Inflammatory macrophage treated with lipopolysaccharide for 4 hours (primary cell): Measurements from ENCODE around the gene PRICKLE3.
"Not testable (repeated sequence)": the region's sequence is repeated elsewhere in the genome, so short reads cannot be mapped to it uniquely, and the experiment has no call there.

Experiments used
- DNase-seq: peaks from one replicate; pipeline ENCODE4 v3.0.0-alpha.2; 2020

Gene PRICKLE3

DNA sequence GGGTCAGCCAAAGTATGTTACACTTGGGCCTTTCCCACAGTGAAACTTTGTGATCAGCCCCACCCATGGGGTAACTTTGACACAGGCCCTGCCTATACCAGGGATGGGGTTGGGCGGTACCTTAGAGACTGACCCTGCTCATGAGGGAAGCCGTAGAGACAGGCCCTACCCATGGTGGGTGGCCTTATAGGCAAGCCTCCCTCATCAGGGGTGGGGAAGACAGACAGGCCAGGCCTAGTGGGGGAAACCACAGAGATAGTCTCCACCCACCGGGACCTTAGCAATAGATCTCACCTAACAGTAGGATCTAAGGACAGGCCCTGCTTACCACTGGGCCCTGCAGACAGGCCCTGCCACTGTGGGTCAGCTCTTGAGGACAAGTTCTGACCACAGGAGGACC is 7.6 kb downstream of the PRICKLE3 start:
- DNase-seq, result no peak

DNA sequence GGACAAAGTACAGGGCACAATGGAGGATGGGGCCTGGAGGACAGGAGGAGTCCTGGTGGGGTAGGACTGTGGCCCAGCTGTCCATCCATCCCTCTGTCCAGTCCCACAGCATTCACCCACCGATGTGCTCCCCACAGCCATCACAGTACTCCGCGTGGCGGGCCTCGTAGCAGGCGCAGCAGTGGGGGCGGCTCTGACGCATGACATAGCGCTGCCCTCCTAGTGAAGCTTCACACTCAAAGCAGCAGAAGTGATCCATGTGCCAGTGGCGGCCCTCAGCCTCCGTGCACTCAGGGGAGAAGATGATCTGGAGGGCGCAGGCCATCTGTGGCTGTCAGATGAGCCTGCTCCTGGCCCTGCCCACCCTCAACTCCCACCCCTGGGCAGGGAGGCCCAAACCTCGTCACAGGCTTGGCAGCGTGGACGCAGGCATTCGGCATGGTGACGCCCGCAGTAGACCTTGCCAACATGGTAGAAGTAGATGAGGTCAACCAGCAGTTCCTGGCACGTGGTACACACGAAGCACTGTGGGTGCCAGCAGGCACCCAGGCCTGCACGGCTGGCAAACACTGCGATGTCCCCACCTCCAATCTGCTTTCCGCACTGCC is 8.2 kb downstream of the PRICKLE3 start:
- DNase-seq, result no peak

DNA sequence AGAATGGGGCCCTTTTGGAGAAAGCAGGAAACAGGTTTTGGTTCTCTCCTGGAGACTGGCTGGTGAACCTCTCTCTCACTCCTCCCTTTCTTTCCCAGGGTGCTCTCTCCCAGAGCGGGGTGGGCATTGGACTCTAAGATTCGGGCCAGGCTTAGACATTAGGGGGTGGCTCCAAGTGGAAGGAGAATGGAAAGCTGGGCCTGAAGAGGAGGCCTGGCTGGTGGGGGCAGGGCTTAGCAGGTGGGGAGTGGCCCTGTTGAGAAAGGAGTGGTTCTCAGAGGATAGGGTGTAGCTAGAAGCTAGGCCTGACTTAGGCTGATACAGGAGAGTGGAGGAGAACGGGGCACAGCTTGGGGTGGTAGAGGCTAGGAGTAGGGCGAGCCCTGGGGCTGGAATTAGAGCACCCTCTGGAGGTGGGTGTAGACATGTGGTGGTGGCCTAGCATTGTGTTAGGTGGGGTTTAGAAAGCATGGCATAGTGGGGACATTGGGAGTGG is 8.8 kb downstream of the PRICKLE3 start:
- no peak for DNase-seq

DNA sequence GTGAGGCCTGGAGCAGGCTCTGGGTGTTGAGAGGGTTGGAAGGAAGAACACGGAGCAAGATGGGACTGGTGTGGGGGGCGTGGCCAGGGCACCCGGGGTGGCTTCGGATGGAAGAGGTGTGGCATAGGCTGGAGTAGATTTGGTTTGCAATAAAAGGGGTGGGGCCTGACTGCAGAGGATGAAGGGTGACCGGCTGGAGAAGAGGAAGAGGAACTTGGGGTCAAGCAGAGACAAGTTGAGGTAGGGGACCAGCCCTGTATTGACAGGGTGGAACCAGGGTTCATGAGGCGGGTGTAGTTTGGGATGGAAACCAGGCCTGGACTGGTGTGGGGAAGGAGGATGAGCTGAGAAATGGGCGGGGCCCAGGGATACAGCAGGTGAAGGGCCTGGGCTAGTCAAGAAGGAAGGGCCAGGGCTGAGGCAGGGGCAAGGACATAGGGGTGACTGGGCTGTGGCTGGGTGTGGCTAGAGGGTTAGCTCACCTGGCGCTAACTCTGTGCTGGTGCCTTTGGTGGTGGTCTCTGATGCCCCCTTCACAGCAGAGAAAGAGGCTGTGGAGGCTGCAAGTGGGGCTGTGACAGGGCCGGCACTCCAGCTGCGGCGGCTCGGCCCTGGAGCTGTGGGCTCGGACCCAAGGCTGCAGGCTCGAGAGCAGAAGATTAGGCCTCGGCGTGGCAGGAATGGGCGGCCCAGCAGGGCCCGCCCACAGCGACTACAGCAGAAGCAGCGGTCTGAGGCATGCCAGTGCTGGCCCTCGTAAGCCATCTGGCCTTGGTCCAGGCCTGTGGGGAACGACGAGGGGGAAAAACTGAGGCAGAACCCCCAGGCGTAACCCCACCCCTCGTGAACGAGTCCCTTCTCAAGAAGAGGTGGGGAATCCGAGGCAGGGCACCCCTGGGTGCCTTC is 9.5 kb downstream of the PRICKLE3 start:
- DNase-seq, result peak; percentile 58

DNA sequence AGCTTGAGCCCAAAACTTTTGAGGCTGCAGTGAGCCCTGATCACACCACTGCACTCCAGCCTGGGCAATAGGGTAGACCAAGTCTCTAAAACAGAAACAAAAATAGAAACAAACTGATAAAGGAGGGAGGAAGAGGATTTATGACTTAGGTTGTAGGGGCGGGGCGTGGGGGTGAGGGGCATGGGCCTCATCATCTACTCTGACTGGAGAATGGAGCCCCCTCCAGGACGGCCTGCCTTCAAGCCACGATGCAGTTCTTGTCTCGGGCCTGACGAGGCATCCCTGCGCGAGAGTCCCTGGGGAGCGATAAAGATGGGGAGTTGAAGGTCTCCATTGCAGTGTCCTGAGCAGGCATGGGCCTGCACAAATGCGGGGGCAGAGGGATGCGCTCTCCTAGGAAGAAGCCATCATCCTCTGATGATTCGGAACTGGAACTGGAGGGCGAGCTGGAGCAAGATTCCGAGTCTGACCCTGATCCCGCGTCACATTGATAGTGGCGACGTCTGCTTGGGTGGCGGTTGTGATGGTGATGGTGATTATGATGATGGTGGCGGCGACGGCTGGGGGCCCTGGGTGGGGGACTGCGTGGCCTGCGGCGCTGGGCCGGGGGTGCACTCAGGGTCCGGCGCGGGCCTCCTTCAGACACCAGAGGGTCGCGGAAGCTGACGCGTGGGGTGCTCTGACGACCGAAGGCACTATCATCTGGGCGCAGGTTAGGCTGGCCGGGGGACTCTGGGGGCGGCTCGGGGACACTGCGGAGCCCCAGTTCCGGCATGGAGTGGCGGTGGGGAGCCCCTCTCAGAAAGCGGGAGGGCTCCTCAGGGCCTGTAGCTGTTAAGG is 10.5 kb downstream of the PRICKLE3 start:
- DNase-seq, result no peak

DNA sequence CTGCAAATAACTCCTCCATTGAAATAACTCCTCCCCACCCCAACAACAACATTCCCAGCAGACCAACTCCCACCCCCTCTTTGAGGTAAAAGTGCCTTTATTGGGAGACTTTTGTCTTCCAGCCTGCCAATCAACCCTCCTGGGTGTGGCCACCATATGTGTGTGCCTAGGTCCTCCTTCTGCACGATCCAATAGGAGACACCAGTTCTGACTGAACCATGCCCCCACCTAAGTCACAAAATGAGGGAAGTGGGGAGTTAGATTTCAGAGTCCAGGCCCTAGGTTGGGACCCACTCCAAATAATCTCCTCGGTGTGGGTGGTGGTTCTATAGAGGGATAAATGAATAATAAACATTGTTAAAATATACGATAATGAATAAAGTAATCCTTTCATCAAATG is 11.4 kb downstream of the PRICKLE3 start:
- DNase-seq, result no peak

DNA sequence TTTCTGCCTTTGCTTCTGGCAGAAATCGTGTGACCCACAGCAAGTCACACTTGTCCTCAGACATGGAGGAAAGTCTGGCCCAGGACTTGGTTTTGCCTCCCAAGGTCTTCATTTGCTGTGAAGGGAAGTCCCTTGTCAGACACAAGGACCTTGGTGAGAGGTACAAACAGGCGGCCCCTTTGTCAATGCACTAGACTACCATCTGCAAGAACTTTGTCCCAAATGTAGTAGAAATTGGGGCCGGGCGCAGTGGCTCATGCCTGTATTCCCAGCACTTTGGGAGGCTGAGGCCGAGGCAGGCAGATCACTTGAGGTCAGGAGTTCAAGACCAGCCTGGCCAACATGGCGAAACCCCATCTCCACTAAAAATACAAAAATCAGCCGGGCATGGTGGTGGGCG is 12.6 kb downstream of the PRICKLE3 start:
- not testable (repeated sequence) for DNase-seq

DNA sequence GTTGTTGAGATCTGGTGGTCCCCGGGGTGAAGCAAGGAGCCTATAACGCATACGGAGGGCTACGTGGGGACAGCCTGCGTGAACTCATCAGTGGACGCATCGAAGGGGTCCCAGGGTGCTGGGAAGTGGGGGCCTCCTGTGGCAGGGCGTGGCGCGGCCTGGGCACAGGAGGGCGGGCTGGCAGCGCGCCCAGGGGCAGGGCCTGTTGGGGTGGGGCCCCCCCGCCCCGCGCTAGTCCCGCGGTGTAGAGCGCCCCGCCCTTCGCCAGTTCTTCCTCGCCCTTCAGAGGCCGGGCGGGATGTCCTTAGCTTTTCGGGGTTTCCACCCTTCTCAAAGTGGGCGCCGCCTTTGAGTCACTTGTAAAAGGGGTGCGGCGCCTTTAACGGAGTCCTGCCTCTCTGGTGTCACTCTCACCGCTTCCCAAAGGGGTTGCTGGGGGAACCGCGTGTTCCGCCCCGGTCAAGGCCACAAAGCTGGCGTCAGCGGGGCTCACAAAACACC is 13.8 kb downstream of the PRICKLE3 start:
- DNase-seq, result peak; percentile 76

DNA sequence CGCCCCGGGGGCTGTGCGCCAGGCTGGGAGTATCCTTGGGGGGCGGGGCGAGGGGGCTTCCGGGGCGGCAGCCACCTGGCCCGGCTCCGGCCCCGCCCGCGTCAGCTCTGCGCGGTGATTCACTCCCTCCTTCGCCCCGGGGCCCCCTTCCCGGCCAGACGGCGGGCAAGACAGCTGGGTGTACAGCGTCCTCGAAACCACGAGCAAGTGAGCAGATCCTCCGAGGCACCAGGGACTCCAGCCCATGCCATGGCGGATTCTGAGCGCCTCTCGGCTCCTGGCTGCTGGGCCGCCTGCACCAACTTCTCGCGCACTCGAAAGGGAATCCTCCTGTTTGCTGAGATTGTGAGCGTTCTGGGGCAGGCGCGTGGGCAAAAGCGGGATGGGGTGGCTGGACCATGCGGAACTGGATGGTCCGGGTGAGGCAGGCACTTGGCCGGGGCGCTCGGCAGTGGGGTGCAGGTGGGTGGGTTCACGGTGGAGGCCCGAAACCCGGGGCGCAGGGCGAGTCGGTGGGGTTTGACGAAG is 14.4 kb downstream of the PRICKLE3 start, which contains the start of gene PLP2:
TSS of gene PLP2 (plus strand) at position 147 of the 528 bp plus-strand sequence. CDS start at position 250, 103 bp downstream.
- DNase-seq, result peak; percentile 38

DNA sequence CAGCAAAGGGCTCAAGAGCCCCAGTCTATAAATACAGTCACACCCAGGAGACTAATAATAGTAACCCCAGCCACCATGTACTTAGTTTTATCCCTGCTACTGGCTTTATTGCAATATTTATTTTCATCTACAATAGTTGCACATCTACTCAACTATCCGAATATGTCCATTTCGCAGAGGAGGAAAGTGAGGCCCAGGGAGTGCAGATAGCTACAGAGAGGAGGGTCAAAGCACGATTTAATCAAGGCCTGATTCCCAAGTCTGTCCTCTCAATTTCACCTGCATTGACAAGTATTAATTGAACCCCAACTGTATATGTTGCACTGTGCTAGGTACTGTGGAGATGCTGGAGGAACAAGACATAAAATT is 18.4 kb downstream of the PRICKLE3 start:
- no peak for DNase-seq

DNA sequence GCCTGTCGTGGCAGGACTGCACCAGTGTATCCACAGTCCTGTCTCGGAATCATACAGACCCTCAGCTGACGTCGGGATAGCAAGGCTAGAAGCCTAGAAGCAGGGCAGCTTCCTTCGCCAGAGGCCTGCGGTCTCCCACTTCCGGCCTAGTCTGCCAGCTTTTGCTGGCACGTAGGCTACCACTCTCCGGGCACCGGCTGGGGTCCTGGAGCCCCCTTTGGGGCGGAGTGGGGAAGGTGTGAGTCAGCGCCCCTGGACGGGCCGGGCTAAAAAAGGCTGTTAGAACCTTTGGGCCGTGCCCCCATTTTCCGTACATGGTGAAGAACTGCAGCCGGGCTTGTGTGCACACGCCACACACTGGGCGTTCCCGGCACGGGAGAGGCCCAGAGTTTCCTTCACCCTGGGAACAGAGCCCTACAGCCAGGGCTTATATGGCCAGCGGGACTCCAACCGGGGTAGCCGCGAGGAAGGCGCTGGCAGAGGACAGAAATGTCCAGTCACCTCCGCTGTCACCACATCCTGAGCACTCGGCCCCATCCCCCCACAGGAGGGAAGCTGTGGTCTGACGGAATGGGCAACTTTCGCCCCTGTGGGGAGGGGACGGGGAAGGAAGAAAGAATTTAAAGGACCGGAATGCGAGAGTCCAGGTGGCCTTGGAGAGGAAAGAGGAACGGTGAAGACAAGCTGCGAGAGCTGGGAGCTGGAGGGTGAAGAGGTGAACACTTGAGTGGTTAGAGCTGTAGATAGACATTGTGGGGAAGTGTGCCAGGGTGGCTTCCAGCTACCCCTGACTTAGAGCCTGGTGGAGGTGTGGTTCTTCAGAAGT is 19.0 kb downstream of the PRICKLE3 start:
- peak; percentile 62 for DNase-seq

DNA sequence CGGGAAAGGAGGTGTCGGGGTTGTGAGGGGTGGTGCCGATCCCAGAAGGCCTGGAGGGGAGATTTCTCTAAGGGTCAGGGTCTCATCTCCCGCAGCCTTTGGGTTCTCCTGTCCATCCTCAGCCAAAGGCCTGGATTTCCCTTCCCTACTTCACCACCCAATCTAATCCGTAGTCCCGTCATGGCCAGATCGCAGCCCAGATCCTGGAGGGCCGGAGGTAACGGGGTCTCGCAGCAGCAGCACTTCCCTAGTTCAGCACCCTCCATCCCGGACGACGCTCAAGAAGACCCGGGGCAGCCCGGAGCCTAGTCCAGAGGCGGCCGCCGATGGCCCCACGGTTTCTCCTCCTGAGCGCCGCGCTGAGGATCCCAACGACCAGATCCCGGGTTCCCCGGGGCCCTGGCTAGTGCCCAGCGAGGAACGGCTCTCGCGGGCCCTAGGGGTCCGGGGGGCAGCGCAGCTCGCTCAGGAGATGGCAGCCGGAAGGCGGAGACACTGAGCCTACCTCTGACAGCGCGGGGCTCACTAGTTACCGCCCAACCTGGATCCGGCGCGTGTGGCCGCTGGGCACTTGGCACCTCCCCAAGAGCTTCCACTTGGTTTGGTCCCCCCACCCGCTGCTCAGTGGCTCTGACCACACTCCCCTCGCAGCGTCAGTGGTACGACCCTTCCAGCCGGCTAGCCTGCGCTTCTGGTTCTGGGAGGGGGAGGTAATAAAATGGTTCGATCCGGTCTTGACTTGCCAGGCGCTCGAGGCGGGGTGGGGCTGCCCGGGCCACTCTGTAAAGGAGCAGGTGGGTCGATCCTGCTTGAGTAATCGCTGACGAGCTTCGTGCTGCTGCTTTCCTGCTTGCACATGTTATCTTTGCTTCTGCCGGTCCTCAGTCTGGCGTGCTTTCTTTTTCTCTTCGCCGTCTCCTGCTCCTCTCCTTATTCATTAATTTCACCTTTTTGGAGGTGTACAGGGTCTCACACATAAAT is 20.0 kb downstream of the PRICKLE3 start:
- peak; percentile 26 for DNase-seq

DNA sequence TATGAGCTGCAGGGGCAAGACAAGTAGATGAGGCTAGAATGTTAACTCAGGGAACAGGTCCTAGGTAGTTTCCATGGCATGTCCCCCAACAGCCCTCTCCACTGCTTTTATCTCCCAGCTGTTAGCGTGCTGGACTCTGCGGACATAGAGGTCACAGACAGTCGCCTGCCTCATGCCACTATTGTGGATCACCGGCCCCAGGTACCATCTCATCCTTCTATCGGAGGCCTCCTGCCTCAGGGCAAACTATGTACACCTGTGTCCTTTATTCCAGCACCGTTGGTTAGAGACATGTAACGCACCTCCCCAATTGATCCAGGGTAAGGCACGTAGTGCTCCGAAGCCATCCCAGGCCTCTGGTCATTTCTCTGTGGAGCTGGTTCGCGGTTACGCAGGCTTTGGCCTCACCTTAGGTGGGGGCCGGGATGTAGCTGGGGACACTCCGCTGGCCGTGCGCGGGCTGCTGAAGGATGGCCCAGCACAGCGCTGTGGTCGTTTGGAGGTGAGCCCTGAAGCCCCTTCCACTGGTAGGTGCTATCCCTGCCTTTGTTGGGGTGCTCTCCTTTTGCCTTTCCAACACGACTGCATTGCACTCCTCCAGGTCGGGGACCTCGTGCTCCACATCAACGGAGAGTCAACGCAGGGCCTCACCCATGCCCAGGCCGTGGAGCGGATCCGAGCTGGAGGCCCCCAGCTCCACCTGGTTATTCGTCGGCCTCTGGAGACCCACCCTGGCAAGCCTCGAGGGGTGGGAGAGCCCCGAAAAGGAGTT is 21.4 kb downstream of the PRICKLE3 start:
- no peak for DNase-seq

DNA sequence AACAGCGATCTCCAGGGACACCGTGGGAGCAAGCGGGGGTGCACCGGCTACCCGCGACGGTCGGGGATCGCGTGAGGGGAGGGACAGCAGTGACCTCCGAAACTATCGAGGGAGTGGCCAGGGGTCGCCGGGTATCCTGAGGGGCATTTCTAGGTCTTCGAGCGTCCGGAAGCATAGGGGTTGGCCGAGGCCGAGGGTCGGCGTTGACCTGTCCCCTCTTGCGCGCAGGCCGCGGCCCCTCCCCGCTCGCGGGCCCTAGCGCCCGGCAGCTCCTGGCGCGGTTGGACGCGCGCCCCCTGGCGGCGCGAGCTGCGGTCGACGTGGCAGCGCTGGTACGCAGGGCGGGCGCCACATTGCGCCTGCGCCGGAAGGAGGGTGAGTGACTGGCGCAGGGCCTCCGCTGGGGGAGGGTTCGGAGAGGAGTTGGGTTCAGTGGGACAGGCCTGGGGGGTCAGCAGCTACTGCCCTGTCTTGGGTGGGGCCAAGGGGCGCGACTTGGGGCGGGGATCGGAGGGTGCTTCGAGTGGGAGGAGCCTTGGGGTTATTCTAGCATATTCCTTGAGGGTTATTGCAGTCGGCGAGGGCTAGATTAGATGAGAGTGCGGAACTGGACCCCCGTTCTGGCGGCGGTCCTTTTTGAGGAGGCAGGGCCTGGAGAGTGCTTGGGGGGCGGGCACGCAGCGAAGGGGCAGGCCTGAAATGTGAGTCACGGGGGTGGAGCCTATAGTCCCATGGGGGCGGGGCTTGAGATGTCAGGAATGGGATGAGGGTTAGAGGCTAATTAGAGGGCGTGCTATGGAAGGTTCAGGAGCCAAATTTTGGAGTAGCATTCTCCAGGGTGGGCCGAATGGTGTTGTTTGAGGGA is 22.4 kb downstream of the PRICKLE3 start:
- DNase-seq, result peak; percentile 84

DNA sequence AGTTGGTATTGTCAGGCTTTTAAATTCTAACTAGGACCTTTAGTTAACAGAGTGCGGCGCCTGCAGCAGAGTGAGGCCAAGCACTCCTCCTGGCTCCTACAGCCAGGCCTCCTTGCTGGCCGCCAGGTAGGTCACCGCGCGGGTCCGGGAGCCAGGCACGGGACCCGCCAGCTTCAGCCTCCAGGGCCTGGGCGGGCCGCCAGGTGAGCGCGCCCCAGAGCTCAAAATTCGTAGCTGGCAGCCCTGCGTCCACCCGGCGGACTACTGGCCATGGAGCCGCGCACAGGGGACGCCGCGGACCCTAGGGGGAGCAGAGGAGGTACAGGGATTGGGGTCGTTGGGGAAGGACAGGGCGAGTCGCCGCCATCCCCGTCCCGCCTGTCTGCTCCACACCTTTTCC is 23.6 kb downstream of the PRICKLE3 start, which contains the start of gene MAGIX:
TSS of gene MAGIX (plus strand) at position 139 of the 400 bp plus-strand sequence. CDS start at position 271, 132 bp downstream.
- DNase-seq, result no peak

DNA sequence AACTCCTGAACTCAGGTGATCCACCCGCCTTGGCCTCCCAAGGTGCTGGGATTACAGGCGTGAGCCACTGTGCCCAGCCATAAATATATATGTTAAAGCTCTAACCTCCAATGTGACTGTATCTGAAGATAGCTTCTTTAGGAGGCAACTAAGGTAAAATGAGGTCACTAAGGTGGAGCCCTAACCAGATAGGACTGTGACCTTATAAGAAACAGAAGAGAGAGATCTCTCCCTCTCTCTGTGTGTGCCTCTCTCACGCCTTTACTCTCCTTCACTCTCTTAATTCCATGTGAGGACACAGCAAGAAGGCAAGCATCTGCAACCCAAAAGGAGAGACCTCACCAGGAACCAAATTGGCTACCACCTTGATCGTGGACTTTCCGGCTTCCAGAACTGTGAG is 24.5 kb downstream of the PRICKLE3 start:
- no peak for DNase-seq

DNA sequence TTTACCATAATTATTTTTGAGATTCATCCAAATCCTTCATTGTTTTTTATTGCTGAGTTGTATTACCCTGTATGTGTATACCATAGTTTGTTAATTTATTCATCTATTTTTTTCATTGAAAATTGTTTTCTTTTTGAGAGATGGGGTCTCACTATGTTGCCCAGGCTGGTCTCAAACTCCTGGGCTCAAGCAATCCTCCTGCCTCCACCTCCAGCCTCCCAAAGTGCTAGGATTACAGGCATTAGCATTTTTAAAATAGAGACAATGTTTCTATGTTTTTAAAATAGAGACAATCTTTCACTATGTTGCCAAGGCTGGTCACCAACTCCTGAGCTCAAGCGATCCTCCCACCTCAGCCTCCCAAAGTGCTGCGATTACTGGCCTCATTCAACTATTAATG is 25.3 kb downstream of the PRICKLE3 start:
- no peak for DNase-seq

DNA sequence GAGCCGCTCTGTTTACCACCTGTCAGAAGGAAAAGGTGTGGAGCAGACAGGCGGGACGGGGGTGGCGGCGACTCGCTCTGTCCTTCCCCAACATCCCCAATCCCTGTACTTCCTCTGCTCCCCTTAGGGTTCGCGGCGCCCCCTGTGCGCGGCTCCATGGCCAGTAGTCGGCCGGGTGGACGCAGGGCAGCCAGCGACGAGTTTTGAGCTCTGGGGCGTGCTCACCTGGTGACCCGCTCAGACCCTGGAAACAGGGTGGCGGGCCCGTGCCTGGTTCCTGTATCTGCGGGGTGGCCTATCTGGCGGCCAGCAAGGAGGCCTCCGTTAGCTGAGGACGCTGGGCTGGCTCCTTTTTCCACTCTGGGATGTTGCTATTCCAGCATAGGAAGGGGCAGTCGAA is 29.0 kb downstream of the PRICKLE3 start:
- no peak for DNase-seq
